Gastrocnemius medialis (tissue), 4 donors: Measurements from ENCODE around the gene CPNE5.

Source experiments
- CTCF ChIP-seq, 5 experiments: fragments of 450-650 bp in 3 of 5; fragments of 200-600 bp in 2 of 5; sonication (generic) in 2 of 5; IDR thresholded peaks in 4 of 5; conservative IDR thresholded peaks in 1 of 5; 1 replicate in 4 of 5; 2 replicates in 1 of 5; pipeline ENCODE4 v1.5.1; 2016 to 2019; ENCODE audit warnings: antibody characterized with exemption in 5 of 5, mild to moderate bottlenecking in 3 of 5, moderate library complexity in 3 of 5
- POLR2A ChIP-seq, 2 donors: fragments of 450-650 bp; IDR thresholded peaks; one replicate each; pipeline ENCODE4 v1.6.1; 2017; ENCODE audit warnings: antibody characterized with exemption in 2 of 2, mild to moderate bottlenecking in 2 of 2, moderate library complexity in 2 of 2

GRCh38 chr6:36815962-36816735, 23.1 kb downstream of the CPNE5 start:
- TF ChIP-seq CTCF (IDR thresholded peaks at IDR 0.05 in 4 of 5, conservative IDR thresholded peaks at IDR 0.05 in 1 of 5) (no peak), POLR2A (IDR thresholded peaks at IDR 0.05) (no peak)
